Measurements from ENCODE around the gene BRF1.
"Not testable (repeated sequence)": the region's sequence is repeated elsewhere in the genome, so short reads cannot be mapped to it uniquely, and the experiment has no call there.

Gene BRF1

GRCh38 chr14:105309371-105309770 is 8.6 kb upstream of the BRF1 start:
- H3K36me3 Mint-ChIP-seq (ENCODE audit: low read depth) = no peaks in the 10 kb centered on the region
- no peak for DNase-seq
- no peak overlapping the region for H3K27ac Mint-ChIP-seq
- peaks cover 14% of the 10 kb centered on the region for H3K4me1 Mint-ChIP-seq
- H3K9me3 Mint-ChIP-seq = no peaks in the 10 kb centered on the region
- peaks cover 13% of the 10 kb centered on the region for H3K27me3 Mint-ChIP-seq (ENCODE audit: low read depth, poor library complexity)
- H3K4me3 Mint-ChIP-seq = no peak overlapping the region
- no peak for TF ChIP-seq CTCF (IDR thresholded peaks at IDR 0.05)

GRCh38 chr14:105307052-105307727 is 6.4 kb upstream of the BRF1 start:
- Mint-ChIP-seq H3K27ac (no peak overlapping the region), H3K27me3 (ENCODE audit: low read depth, poor library complexity) (peaks cover 26% of the 10 kb centered on the region), H3K4me3 (no peak overlapping the region), H3K36me3 (ENCODE audit: low read depth) (no peaks in the 10 kb centered on the region), H3K4me1 (peaks cover 4% of the 10 kb centered on the region), H3K9me3 (no peaks in the 10 kb centered on the region)
- TF ChIP-seq CTCF (IDR thresholded peaks at IDR 0.05) = no peak
- DNase-seq = no peak

- TF ChIP-seq CTCF (IDR thresholded peaks at IDR 0.05) = no peak
- H3K9me3 Mint-ChIP-seq = no peaks in the 10 kb centered on the region
- H3K27me3 Mint-ChIP-seq (ENCODE audit: low read depth, poor library complexity) = peaks cover 30% of the 10 kb centered on the region
- H3K36me3 Mint-ChIP-seq (ENCODE audit: low read depth) = no peaks in the 10 kb centered on the region
- no peak overlapping the region for H3K4me3 Mint-ChIP-seq
- no peak for DNase-seq
- H3K4me1 Mint-ChIP-seq = peaks cover 4% of the 10 kb centered on the region
- H3K27ac Mint-ChIP-seq = no peak overlapping the region
Measured at GRCh38 chr14:105305791-105306190, 5.0 kb upstream of the BRF1 start.

DNA sequence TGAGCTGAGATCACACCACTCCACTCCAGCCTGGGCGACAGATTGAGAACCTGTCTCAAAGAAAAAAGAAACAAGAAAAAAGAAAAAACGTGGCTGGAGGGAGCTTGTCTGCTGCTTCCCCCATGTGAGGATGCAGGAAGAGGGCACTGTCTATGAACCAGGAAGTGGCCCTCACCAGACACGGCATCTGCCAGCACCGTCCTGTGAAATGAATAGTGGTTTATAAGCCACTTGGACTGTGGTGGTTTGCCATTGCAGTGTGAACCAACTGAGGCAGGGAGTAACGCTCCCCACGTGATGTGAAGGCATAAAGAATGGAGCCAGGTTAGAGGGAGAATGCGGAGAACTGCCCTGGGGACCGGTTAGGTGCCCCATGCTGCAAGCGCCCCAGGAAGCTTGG is 4.5 kb upstream of the BRF1 start:
- H3K4me1 Mint-ChIP-seq = peaks cover 4% of the 10 kb centered on the region
- H3K9me3 Mint-ChIP-seq = no peaks in the 10 kb centered on the region
- TF ChIP-seq CTCF (IDR thresholded peaks at IDR 0.05) = no peak
- peaks cover 30% of the 10 kb centered on the region for H3K27me3 Mint-ChIP-seq (ENCODE audit: low read depth, poor library complexity)
- DNase-seq = no peak
- no peaks in the 10 kb centered on the region for H3K36me3 Mint-ChIP-seq (ENCODE audit: low read depth)
- H3K4me3 Mint-ChIP-seq = no peak overlapping the region
- no peak overlapping the region for H3K27ac Mint-ChIP-seq

- peaks cover 8% of the 10 kb centered on the region for H3K4me1 Mint-ChIP-seq
- H3K4me3 Mint-ChIP-seq = no peak overlapping the region
- peaks cover 32% of the 10 kb centered on the region for H3K27me3 Mint-ChIP-seq (ENCODE audit: low read depth, poor library complexity)
- TF ChIP-seq CTCF (IDR thresholded peaks at IDR 0.05) = no peak
- peaks cover 4% of the 10 kb centered on the region for H3K36me3 Mint-ChIP-seq (ENCODE audit: low read depth)
- H3K9me3 Mint-ChIP-seq = peaks cover 1% of the 10 kb centered on the region
- H3K27ac Mint-ChIP-seq = no peak overlapping the region
- no peak for DNase-seq
Measured at GRCh38 chr14:105304565-105304964, 3.8 kb upstream of the BRF1 start.

- peaks cover 5% of the 10 kb centered on the region for H3K9me3 Mint-ChIP-seq
- H3K27ac Mint-ChIP-seq = no peak overlapping the region
- DNase-seq = no peak
- no peak overlapping the region for H3K4me3 Mint-ChIP-seq
- no peak for TF ChIP-seq CTCF (IDR thresholded peaks at IDR 0.05)
- peaks cover 11% of the 10 kb centered on the region for H3K4me1 Mint-ChIP-seq
- peaks cover 35% of the 10 kb centered on the region for H3K27me3 Mint-ChIP-seq (ENCODE audit: low read depth, poor library complexity)
- peaks cover 5% of the 10 kb centered on the region for H3K36me3 Mint-ChIP-seq (ENCODE audit: low read depth)
Measured at GRCh38 chr14:105303949-105304348, 3.1 kb upstream of the BRF1 start.

GRCh38 chr14:105301915-105302249 is 1.1 kb upstream of the BRF1 start:
- not testable (repeated sequence) for H3K27ac Mint-ChIP-seq, H3K9me3 Mint-ChIP-seq, DNase-seq
- H3K36me3 Mint-ChIP-seq (ENCODE audit: low read depth) = peaks cover 18% of the 10 kb centered on the region
- H3K4me1 Mint-ChIP-seq = peaks cover 11% of the 10 kb centered on the region
- peak overlapping the region; percentile 86 for H3K4me3 Mint-ChIP-seq
- H3K27me3 Mint-ChIP-seq (ENCODE audit: low read depth, poor library complexity) = peaks cover 35% of the 10 kb centered on the region

Measured in nephron progenitor cell (in vitro differentiated cells).